ENCODE data around the gene TMEM19. TPM values are rescaled to one million over a fixed set of nuclear protein-coding genes. Genes with fewer than 3 reads are reported as not detected.

Gene TMEM19
- total and polyA plus RNA-seq, 12 donors: 6.4 to 32.2 (median 24.0) TPM

- peak within 1 kb of the TSS; percentile 74 to 98 (median 85) for H3K4me3 ChIP-seq
- peak; percentile 96 to 98 (median 97) for ATAC-seq
- H3K27me3 ChIP-seq: no peaks in the 10 kb centered on the region
- peaks cover 0 to 29% (median 7%) of the 10 kb centered on the region in 9 donors for H3K36me3 ChIP-seq
- no peaks in the 10 kb centered on the region for H3K9me3 ChIP-seq
- DNase-seq: peak; percentile 88 to 97
- H3K4me1 ChIP-seq: peaks cover 0 to 37% (median 34%) of the 10 kb centered on the region in 9 donors
- WGBS, 2 donors: 0% methylated on average over 57 of the region's 57 CpGs
- intact Hi-C loops (cut with DNase I): loop anchor here in 5 of 10 donors (1.0 to 10.0 kb wide), 7 partner anchors 21 to 176 kb away; partner anchors contain the start of genes RAB21 (in 3 of the 5), TMEM19 (in 3 of the 5) and TBC1D15 (in 2 of the 5)
- peak within 1 kb of the TSS; percentile 84 to 98 (median 94) for H3K27ac ChIP-seq
- peak in 6 of 9 donors; percentile 12 to 60 (median 36) for TF ChIP-seq CTCF (IDR thresholded peaks at IDR 0.05)
Measured at GRCh38 chr12:71663561-71664410, 22.1 kb upstream of the TMEM19 start, which contains the start of the genes THAP2 and ZFC3H1. TSS of gene THAP2 (plus strand) at chr12:71664301. CDS start at chr12:71664510, 209 bp downstream. TSS of gene ZFC3H1 (minus strand) at chr12:71663848. CDS start at chr12:71663610, 238 bp downstream.

- Histone ChIP-seq H3K27me3 (no peaks in the 10 kb centered on the region), H3K27ac (peak overlapping the region; percentile 82 to 98 (median 94)), H3K4me3 (peak overlapping the region; percentile 64 to 98 (median 85)), H3K9me3 (no peaks in the 10 kb centered on the region), H3K4me1 (peaks cover 0 to 37% (median 34%) of the 10 kb centered on the region in 9 donors), H3K36me3 (peaks cover 0 to 21% (median 0%) of the 10 kb centered on the region in 9 donors)
- 0 to 1% methylated on average over 20 of the region's 20 CpGs for WGBS, 2 donors
- DNase-seq: no peak
- ATAC-seq: peak in 6 of 8 donors; percentile 2 to 16 (median 8)
- no peak for TF ChIP-seq CTCF (IDR thresholded peaks at IDR 0.05)
- intact Hi-C loops (cut with DNase I): loop anchor here in 5 of 10 donors (1.0 to 10.0 kb wide), 7 partner anchors 20 to 175 kb away; partner anchors contain the start of genes RAB21 (in 3 of the 5), TMEM19 (in 3 of the 5) and TBC1D15 (in 2 of the 5)
Measured at GRCh38 chr12:71664411-71665089, 21.3 kb upstream of the TMEM19 start.

- no peak for DNase-seq
- no peak for ATAC-seq
- no peaks in the 10 kb centered on the region for H3K27me3 ChIP-seq
- peaks cover 0 to 34% (median 30%) of the 10 kb centered on the region in 9 donors for H3K4me1 ChIP-seq
- intact Hi-C loops (cut with DNase I): loop anchor here in 4 of 10 donors (2.0 to 10.0 kb wide), 4 partner anchors 20 to 170 kb away; partner anchors contain the start of genes RAB21 (in 3 of the 4), TBC1D15 (in 1 of the 4) and TMEM19 (in 1 of the 4)
- no peaks in the 10 kb centered on the region for H3K9me3 ChIP-seq
- TF ChIP-seq CTCF (IDR thresholded peaks at IDR 0.05): no peak
- H3K4me3 ChIP-seq: peak overlapping the region; percentile 64 to 98 (median 85)
- peak overlapping the region in 9 of 10 donors; percentile 82 to 98 (median 94) for H3K27ac ChIP-seq
- peaks cover 0 to 16% (median 0%) of the 10 kb centered on the region in 9 donors for H3K36me3 ChIP-seq
- WGBS, 2 donors: 24 to 25% methylated on average over 4 of the region's 4 CpGs
Measured at GRCh38 chr12:71665090-71665463, 20.8 kb upstream of the TMEM19 start.
